GM18520 (cell line): ENCODE measurements around the gene GRAMD1A.
"Not testable (repeated sequence)": the region's sequence is repeated elsewhere in the genome, so short reads cannot be mapped to it uniquely, and the experiment has no call there.

Experiments used
- ATAC-seq: cut with Tn5 transposase; IDR thresholded peaks from one replicate; pipeline ENCODE4 v1.9.1; 2021; ENCODE audit not compliant: unreplicated experiment

GRAMD1A gene

DNA sequence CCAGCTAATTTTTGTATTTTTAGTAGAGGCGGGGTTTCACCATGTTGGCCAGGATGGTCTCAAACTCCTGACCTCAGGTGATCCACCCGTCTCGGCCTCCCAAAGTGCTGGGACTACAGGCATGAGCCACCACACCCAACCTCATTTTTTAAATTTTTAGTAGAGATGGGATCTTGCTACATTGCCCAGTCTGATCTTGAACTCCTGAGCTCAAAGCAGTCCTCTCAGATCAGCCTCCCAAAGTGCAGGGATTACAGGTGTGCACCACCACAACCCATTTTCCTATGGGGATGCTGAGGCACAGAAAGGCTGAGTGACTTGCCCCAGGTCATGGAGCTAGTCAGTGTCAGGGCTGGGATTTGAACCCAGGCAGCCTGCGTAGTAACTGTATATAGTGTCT, 51.1 kb downstream of the GRAMD1A start:
- ATAC-seq = not testable (repeated sequence)

DNA sequence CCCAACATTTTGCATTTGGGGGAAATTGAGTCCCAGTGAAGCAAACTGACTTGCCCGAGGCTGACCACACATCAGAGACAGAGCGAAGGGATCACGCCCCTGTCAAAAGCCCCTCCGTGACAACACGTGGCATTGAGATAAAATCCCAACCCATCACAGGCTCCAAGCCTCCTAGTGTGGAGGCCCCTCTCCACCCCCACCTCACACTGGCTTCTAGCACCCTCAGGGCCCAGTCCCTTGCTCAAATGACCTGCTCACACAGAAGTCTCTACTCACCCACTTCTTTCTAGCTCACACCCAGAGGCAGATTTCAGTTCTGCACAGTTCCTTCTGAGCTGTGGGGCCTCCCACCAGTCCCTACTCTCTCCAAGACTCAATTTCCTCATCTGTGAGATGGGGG, 51.7 kb downstream of the GRAMD1A start:
- no peak for ATAC-seq

DNA sequence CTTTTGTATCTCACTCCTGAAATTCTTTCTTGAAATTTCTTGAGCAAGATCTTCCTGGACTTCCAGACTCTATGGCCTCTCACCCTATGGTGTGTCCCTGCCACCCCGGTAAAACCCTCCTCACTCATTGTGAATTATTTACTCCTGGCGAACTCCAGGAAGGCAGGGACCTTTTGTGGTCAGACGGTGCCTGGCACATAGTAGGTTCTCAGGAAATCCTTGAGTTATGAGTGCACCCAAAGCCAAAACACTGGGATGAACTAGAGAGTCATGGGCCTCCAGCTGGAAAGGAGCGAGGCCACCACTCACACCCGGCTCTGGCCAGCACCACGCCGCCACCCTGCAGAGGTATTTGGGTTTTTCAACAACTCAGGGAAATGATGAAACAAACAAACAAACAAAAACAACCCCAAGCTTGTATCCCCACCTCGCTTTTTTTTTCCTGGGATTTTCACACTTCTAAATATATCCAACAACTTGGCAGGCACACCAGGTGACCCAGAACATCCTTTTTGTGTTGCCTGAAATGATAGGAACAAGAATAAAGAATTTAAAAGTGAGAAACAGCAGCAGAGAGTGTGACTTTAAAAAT, 52.6 kb downstream of the GRAMD1A start:
- no peak for ATAC-seq

DNA sequence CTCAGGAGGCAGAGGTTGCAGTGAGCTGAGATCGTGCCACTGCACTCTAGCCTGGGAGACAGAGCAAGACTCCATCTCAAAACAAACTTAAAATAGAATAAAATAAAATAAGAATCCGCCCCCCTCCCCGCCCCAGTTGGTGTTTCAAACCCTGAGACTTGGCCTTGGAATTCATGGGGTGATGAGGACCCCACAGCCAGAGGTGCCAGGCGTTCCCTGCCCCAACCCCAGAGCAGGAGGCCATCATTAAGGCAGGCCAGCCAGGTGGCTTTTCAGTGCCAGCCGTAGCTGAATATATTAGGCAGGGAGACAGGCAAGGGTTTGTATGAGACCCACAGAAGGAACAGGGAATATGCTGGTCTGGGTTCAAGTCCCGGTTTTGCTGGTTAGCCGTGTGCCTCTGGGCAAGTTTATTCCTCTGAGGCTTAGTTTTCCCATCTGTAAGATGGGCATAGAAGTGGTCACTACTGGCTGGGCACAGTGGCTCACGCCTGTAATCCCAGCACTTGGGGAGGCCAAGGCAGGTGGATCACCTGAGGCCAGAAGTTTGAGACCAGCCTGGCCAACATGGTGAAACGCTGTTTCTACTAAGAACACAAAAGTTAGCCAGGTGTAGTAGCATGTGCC, 53.7 kb downstream of the GRAMD1A start:
- ATAC-seq = no peak

DNA sequence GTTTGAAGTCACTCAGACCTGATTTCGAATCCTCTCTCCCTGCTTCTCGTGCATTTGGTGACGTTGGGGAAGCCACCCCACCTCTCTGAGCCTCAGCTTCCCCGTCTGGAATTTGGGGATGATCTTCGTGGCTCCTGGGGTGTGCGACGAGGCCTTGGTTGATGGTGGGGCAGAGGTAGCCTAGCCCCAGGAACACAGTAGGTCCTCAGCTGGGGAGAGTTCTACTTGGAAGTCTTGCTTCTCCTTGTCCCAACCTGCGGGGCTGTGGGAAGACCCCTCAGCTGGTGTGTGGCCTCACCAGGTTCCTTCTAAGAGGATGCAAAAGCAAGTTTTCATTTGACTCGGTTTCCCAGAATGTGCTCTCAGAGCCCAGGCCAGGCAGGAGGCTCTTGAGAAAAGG, 54.5 kb downstream of the GRAMD1A start:
- no peak for ATAC-seq

DNA sequence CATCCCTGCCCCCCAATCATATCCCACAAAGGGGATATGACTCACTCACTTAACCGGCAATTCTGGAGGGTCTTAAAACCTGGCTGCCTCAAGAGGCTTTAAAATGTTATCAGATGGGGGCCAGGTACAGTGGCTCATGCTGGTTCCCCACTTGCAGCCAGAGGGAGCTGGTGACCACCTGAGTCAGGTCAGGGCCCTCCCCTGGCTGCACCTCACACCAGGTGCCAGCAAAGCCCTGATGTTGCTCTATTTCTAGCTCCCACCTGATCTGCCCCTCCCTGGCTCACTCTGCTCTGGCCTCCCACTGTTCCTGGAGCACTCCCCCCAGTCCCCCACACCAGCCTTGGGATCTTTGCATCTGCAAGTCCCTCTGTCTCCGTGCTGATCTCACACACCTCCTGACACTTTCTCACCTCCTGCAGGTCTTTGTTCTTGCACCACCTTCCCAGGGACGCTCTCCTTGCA, 55.6 kb downstream of the GRAMD1A start:
- no peak for ATAC-seq

DNA sequence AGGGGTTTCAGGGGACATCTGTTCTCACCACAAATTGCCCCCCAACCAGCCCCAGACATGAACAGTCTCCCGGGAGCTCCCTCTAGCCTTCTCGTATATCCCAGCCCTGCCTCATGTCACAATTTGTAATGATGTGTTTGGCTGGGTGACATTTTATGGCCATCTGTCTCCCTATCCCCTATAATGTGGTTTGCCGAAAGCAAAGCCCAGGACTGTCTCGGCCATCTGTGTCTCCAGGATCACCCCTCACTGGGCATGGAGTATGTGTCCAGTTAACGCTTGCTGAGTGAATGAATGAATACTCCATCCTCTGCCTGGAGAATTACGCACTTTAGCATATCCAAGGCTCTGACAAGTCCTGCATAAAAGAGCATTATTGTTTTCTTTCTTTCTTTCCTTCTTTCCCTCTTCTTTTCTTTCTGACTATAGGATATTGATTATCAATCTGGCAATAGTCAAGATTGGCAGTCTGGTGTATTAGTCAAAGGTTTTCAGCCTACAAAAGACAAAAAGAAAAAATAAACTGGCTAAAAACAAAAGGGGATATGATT, 56.5 kb downstream of the GRAMD1A start:
- no peak for ATAC-seq

DNA sequence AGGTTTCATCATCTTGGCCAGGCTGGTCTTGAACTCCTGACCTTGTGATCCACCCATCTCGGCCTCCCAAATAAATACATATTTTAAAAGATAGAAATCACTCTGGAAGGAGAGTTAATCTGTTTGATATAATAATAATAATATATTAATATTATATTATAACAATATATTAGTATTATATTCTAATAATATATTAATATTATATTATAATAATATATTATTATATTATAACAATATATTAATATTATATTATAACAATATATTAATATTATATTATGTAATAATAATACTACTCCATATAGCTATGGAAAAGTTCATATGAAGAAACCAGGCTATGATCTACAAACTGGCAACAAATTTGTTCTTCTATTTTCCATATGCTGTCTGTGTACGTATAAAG, 58.2 kb downstream of the GRAMD1A start:
- no peak for ATAC-seq

DNA sequence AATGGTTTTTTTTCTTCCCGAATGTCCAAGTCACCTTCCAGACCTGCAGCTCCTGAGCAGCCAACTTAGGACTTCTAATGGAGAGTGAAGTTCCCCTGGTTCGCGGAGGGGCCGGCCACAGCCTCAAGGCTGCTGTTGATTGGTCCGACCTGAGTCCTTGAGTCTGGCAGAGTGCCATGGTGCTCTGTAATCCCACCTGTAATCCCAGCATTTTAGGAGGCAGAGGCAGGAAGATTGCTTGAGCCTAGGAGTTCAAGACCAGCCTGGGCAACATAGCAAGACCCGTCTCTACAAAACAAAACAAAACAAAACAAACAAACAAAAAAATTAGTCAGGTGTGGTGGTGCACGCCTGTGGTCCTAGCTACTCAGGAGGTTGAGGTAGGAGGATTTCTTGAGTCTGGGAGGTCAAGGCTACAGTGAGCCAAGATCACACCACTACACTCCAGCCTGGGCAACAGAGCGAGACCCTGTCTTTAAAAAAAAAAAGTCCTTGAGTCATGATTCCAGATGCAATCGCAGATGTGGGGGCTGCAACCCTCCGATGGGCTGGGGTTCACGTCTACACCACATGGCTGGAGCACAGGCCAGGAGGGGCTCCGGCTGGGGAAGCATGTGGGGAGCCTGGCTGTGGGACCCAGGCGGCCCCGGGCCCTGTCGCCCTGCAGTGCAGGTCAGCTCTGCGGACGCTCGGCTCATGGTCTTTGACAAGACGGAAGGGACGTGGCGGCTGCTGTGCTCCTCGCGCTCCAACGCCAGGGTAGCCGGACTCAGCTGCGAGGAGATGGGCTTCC, 59.1 kb downstream of the GRAMD1A start:
- ATAC-seq = no peak

DNA sequence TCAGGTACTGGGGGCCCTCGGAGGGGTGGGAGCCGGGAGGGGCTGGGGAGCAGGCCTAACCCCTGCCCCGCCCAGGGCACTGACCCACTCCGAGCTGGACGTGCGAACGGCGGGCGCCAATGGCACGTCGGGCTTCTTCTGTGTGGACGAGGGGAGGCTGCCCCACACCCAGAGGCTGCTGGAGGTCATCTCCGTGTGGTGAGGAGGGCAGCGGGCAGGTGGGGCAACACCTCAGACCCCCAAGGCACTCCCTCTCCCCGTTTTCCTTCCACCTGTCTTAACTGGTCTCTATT, 59.6 kb downstream of the GRAMD1A start:
- no peak for ATAC-seq

DNA sequence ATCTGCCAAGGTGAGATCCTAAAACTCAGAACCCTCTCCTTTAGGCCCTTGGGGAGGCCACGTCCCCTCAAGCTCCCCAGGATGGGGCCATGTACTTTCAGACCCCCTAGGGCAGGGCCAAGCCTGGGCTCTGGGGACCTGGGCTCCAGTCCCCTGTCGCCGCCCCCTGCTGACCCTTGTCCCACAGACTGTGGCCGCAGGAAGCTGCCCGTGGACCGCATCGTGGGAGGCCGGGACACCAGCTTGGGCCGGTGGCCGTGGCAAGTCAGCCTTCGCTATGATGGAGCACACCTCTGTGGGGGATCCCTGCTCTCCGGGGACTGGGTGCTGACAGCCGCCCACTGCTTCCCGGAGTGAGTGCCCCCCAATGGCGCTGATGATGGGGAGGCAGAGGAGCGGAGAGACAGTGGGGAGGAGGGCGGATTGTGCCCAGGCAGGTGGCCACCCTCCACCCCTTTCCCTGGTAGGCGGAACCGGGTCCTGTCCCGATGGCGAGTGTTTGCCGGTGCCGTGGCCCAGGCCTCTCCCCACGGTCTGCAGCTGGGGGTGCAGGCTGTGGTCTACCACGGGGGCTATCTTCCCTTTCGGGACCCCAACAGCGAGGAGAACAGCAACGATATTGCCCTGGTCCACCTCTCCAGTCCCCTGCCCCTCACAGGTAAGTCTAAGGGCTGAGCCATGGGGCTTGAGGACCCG, 60.2 kb downstream of the GRAMD1A start:
- no peak for ATAC-seq

DNA sequence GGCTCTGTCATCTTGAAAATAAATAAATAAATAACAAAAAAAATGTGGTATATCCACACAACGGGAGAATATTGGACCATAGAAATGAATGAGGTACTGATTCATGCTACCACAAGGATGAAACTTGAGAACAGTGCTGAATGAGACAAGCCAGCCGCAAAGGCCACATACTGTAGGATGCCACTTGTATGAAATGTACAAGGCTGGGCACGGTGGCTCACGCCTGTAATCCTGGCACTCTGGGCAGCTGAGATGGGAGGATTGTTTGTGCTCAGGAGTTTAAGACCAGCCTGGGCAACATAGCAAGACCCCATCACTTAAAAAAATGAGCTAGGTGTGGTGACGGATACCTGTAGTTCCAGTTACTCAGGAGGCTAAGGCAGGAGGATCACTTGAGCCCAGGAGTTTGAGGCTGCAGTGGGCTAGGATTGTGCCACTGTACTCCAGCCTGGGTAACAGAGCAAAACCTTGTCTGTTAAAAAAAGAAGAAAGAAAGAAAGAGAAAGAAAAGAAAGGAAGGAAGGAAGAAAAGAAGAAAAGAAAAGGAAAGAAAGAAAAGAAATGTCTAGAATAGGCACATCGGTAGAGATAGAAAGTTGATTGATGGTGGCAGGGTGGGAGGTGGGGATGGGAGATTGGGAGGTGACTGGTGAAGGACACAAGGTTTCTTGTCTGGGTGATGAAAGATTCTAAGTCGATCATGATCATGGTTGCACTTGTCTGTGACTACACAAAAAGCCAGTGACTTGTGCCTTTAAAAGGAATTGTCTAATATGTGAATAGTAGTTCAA, 61.7 kb downstream of the GRAMD1A start:
- no peak for ATAC-seq

DNA sequence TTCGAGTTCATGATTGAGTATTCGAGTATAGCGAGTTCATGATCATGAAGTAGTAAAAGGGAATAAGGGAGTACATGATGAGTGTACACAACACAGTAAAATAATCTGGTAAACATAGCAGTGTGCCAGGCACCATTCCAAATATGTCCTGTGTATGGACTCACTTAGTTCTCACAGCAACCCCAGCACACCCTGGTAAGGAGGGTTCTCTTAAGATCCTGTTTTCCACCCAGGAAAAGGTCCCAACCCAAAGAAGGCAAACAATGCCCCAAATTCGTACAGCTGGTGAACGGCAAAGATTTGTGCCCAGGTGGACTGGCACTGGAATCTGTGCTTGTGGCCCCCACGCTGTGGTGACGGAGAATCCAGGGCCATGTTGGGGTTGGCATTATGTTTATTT, 62.8 kb downstream of the GRAMD1A start:
- ATAC-seq = no peak

DNA sequence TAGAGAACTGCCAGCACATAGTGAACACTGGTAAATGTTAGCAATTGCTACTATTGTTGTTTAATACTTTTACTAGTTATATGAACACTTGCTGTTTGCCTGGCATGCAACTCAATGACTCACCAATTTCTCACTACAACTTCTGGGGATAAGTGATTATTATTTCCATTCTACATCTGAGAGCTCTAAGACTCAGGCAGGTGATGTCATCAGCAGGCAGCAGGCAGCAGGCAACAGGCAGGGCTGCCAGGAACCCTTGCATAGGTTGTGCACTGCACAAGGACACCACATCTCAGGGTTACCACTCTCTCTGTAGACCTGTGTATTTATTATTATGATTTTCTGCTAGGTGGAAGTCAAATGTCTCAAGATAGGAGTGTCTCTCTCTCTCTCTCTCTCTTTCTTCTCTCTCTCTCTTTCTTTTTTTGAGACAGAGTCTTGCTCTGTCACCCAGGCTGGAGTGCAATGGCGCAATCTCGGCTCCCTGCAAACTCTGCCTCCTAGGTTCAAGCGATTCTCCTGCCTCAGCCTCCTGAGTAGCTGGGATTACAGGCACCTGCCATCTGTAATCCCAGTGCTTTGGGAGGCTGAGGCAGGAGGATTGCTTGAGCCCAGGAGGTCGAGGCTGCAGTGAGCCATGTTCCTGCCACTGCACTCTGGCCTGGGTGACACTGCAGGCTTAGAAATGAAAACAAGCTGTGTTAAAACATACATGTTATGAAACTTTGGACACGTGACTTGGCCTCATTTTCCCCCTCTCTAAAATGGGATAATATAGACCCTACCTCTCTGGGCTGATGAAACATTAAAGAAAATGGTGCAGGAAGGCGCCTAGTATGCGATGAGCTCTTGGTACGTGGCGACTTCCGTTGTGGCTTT, 64.1 kb downstream of the GRAMD1A start:
- no peak for ATAC-seq

DNA sequence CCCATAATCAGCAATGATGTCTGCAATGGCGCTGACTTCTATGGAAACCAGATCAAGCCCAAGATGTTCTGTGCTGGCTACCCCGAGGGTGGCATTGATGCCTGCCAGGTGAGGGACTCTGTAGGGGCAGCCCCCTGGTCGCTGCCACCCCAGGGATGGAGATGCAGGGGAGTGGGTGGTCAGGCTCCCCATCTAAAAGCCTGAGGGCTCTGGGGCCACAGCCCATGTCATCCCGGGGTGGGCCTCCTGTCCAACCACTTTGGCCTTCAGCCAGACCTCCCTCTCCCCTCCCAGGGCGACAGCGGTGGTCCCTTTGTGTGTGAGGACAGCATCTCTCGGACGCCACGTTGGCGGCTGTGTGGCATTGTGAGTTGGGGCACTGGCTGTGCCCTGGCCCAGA, 65.5 kb downstream of the GRAMD1A start:
- ATAC-seq = no peak

DNA sequence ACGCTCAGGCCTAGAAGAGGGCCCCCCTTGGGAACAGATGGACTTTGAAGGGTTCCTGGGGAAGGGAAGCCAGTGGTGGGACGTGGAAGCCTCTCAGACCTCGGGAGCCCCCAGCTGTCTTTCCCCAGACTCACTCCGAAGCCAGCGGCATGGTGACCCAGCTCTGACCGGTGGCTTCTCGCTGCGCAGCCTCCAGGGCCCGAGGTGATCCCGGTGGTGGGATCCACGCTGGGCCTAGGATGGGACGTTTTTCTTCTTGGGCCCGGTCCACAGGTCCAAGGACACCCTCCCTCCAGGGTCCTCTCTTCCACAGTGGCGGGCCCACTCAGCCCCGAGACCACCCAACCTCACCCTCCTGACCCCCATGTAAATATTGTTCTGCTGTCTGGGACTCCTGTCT, 66.0 kb downstream of the GRAMD1A start:
- ATAC-seq = no peak

DNA sequence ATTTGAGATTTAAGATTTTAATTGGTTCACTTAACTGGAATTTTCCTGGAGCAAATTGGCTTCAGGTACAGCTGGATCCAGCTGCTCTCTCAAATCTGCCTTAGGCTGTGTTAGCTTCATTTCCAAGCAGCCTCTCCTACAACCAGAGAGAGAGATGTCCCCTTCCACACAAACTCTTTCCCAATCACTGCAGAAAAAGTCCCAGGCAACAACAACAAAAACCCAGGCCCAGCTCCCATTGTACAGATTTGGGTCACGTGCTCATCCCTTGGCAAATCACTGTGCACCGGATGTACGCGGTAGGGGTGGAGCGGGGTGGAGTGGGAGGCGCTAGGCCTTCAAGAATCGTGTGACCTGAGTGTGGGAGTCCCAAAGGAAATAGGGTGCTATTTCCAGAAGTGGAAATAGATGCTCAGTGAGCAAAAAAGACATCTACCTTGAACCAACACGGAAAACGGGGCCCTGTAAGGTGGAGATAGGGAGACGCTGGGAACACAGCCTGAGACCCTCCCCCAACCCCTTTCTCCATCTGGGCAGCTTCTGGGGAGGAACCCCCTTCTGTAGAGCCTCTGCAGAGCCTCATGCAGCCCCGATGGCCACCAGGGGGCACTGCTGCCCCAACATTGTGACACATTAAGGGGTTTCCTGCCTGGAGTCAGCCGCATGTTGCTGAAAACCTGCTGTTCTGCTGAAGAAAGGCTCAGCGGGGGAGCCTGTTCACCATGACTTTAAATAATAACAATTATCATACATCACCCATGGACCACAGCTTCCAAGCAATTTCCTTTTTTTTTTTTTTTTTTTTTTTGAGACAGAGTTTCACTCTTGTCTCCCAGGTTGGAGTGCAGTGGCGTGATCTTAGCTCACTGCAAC, 66.8 kb downstream of the GRAMD1A start:
- peak; percentile 50 for ATAC-seq

DNA sequence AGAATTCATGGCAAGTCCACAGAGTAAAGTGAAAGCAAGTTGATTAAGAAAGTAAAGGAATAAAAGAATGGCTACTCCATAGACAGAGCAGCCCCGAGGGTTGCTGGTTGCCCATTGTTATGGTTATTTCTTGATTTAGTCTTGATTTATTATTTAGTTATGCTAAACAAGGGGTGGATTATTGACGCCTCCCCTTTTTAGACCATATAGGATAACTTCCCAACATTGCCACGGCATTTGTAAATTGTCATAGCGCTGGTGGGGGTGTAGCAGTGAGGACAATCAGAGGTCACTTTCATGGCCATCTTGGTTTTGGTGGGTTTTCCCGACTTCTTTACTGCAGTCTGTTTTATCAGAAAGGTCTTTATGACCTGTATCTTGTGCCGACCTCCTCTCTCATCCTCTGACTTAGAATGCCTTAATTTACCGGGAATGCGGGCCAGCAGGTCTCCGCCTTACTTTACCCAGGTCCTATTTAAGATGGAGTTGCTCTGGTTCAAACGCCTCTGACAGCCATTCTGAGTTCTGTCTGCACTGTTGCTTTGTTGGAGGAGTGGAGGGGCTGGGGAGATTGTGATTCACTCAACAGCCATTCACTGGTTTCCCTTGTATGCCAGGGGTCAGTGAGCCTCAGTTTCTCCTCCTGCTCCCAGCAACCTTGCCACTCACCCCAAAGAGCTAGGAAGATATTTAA, 69.0 kb downstream of the GRAMD1A start:
- no peak for ATAC-seq
